DOHH2 (cell line): ENCODE results near the gene MED29.

ENCODE experiments used
- H3F3A ChIP-seq: fragments of 200-600 bp; sonication (generic), shearing (Covaris generic); 2 replicates; pipeline ENCODE4 v1.6.0; 2016; ENCODE audit warnings: antibody characterized with exemption, mild to moderate bottlenecking; ENCODE audit not compliant: control insufficient read depth, insufficient read depth
- H3K27ac ChIP-seq: fragments of 200-600 bp; sonication (generic); 2 replicates; pipeline ENCODE4 v1.5.1; 2014; ENCODE audit warnings: low read depth, mild to moderate bottlenecking, low read length, moderate library complexity
- H3K27me3 ChIP-seq: fragments of 200-600 bp; sonication (generic); 2 replicates; pipeline ENCODE4 v1.6.1; 2014; ENCODE audit warnings: mild to moderate bottlenecking, low read length, mixed read lengths; ENCODE audit not compliant: control insufficient read depth
- H3K36me3 ChIP-seq: fragments of 200-600 bp; sonication (generic); 2 replicates; pipeline ENCODE4 v1.6.1; 2014; ENCODE audit warnings: mild to moderate bottlenecking, low read length, moderate library complexity, mixed read lengths; ENCODE audit not compliant: control insufficient read depth
- H3K4me1 ChIP-seq: fragments of 200-600 bp; sonication (generic); 2 replicates; pipeline ENCODE4 v1.6.1; 2014; ENCODE audit warnings: mild to moderate bottlenecking, low read length, mixed read lengths; ENCODE audit not compliant: control insufficient read depth
- H3K4me2 ChIP-seq: fragments of 200-600 bp; sonication (generic); 2 replicates; pipeline ENCODE4 v1.6.0; 2014; ENCODE audit warnings: mild to moderate bottlenecking, low read length, moderate library complexity
- H3K4me3 ChIP-seq: fragments of 200-600 bp; sonication (generic); 2 replicates; pipeline ENCODE4 v1.5.1; 2014; ENCODE audit warnings: mild to moderate bottlenecking, low read length, mixed read lengths
- H3K79me2 ChIP-seq: fragments of 200-600 bp; sonication (generic); 2 replicates; pipeline ENCODE4 v1.6.1; 2014; ENCODE audit warnings: mild to moderate bottlenecking, low read length, mixed read lengths; ENCODE audit not compliant: control insufficient read depth
- H3K9me2 ChIP-seq: fragments of 200-600 bp; sonication (generic); replicated peaks from 2 replicates; pipeline ENCODE4 v1.6.1; 2014; ENCODE audit warnings: mild to moderate bottlenecking, low read length, mixed read lengths; ENCODE audit not compliant: control insufficient read depth
- H3K9me3 ChIP-seq: fragments of 200-600 bp; sonication (generic); 2 replicates; pipeline ENCODE4 v1.6.1; 2014; ENCODE audit warnings: antibody characterized with exemption, low read length, mixed read lengths; ENCODE audit not compliant: control insufficient read depth, insufficient read depth
- H4K20me1 ChIP-seq: fragments of 200-600 bp; sonication (generic); 2 replicates; pipeline ENCODE4 v1.6.0; 2014; ENCODE audit warnings: low read depth, mild to moderate bottlenecking, antibody characterized with exemption, low read length, moderate library complexity; ENCODE audit not compliant: control insufficient read depth, insufficient read depth
- CTCF ChIP-seq: fragments of 200-600 bp; sonication (generic); IDR thresholded peaks from one replicate; pipeline ENCODE4 v1.5.1; 2014; ENCODE audit warnings: antibody characterized with exemption, mild to moderate bottlenecking, low read depth, low read length; ENCODE audit not compliant: poor library complexity, severe bottlenecking
- EZH2phosphoT487 ChIP-seq: fragments of 200-600 bp; sonication (generic); IDR thresholded peaks from 2 replicates; pipeline ENCODE4 v1.6.1; 2017; ENCODE audit warnings: borderline replicate concordance, mild to moderate bottlenecking, antibody characterized with exemption, low read length, moderate library complexity, mixed read lengths

The MED29 gene

GRCh38 chr19:39430675-39431593, 39.8 kb downstream of the MED29 start:
- Histone ChIP-seq H3K4me2 (peak overlapping the region; percentile 14; the same call in 1 of the 2 replicates), H3K9me2 (no peaks in the 10 kb centered on the region), H3K4me1 (peaks cover 37% of the 10 kb centered on the region), H3K79me2 (peaks cover 30% of the 10 kb centered on the region), H3K4me3 (no peak overlapping the region), H3F3A (peaks cover 55% of the 10 kb centered on the region), H3K36me3 (peaks cover 43% of the 10 kb centered on the region), H4K20me1 (peaks cover 15% of the 10 kb centered on the region), H3K27ac (peak overlapping the region; percentile 31), H3K27me3 (no peaks in the 10 kb centered on the region), H3K9me3 (no peaks in the 10 kb centered on the region)
- TF ChIP-seq EZH2phosphoT487: no peak
- TF ChIP-seq CTCF: no peak

- 0 out of 2 replicates have a peak overlapping the region, but pooled peaks have one; percentile 8 for H3K4me3 ChIP-seq
- no peaks in the 10 kb centered on the region for H3K9me3 ChIP-seq
- H3F3A ChIP-seq: peaks cover 55% of the 10 kb centered on the region
- H3K9me2 ChIP-seq: no peaks in the 10 kb centered on the region
- H3K36me3 ChIP-seq: peaks cover 43% of the 10 kb centered on the region
- TF ChIP-seq EZH2phosphoT487 (no peak), CTCF (no peak)
- no peaks in the 10 kb centered on the region for H3K27me3 ChIP-seq
- H4K20me1 ChIP-seq: peaks cover 15% of the 10 kb centered on the region
- H3K4me1 ChIP-seq: peaks cover 44% of the 10 kb centered on the region
- H3K79me2 ChIP-seq: peaks cover 38% of the 10 kb centered on the region
- H3K27ac ChIP-seq: no peak overlapping the region
- peak overlapping the region; percentile 84 for H3K4me2 ChIP-seq
These were observed 41.5 kb downstream of the MED29 start for GRCh38 chr19:39432677-39433025.

GRCh38 chr19:39433480-39434079, 42.4 kb downstream of the MED29 start:
- Histone ChIP-seq H3K4me2 (peak overlapping the region; percentile 84), H3F3A (peaks cover 58% of the 10 kb centered on the region), H3K27me3 (no peaks in the 10 kb centered on the region), H3K9me3 (no peaks in the 10 kb centered on the region), H3K27ac (peak overlapping the region; percentile 76), H3K4me1 (peaks cover 47% of the 10 kb centered on the region), H3K9me2 (no peaks in the 10 kb centered on the region), H4K20me1 (peaks cover 15% of the 10 kb centered on the region), H3K79me2 (peaks cover 38% of the 10 kb centered on the region), H3K36me3 (peaks cover 43% of the 10 kb centered on the region), H3K4me3 (peak overlapping the region; percentile 92)
- TF ChIP-seq EZH2phosphoT487: no peak
- TF ChIP-seq CTCF: no peak
